Activated T-helper 9 cell treated with anti-CD3 and anti-CD28 coated beads, Interleukin-2, amount 50 U/mL, for 16 hours (primary cell): ENCODE data around the gene DDI1.

Experiments
- DNase-seq: peaks from one replicate; pipeline ENCODE4 v3.0.0-alpha.2; 2020; ENCODE audit warnings: low read depth

DDI1 gene

GRCh38 chr11:104078245-104078644, 41.8 kb downstream of the DDI1 start:
- no peak for DNase-seq

- DNase-seq, result no peak
Measured at GRCh38 chr11:104078995-104079394, 42.6 kb downstream of the DDI1 start.

GRCh38 chr11:104086621-104087020, 50.2 kb downstream of the DDI1 start:
- DNase-seq, result no peak
